HG03520 (cell line): ENCODE measurements around the gene ARHGAP26.
"Not testable (repeated sequence)": the region's sequence is repeated elsewhere in the genome, so short reads cannot be mapped to it uniquely, and the experiment has no call there.

Source experiments
- ATAC-seq: cut with Tn5 transposase; IDR thresholded peaks from one replicate; pipeline ENCODE4 v1.9.1; 2021; ENCODE audit warnings: mild to moderate bottlenecking, moderate library complexity; ENCODE audit not compliant: unreplicated experiment

The ARHGAP26 gene

DNA sequence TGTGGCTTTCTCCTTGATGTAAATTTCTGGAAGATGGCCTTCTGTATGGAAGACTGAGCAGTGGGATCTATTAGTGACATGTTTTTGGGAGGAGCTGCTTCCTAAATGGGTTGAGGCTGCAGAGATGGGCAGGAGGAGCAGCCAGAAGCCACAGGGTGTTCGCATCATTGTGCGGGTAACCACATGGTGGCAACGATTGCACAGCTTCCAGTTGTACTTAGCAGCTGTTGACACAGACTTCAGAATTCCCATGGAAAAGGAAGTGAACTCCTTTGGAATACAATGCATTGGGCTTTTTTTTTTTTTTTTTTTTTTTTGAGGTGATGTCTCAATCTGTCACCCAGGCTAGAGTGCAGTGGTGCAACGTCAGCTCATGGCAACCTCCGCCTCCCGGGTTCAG, 336.0 kb downstream of the ARHGAP26 start:
- no peak for ATAC-seq

DNA sequence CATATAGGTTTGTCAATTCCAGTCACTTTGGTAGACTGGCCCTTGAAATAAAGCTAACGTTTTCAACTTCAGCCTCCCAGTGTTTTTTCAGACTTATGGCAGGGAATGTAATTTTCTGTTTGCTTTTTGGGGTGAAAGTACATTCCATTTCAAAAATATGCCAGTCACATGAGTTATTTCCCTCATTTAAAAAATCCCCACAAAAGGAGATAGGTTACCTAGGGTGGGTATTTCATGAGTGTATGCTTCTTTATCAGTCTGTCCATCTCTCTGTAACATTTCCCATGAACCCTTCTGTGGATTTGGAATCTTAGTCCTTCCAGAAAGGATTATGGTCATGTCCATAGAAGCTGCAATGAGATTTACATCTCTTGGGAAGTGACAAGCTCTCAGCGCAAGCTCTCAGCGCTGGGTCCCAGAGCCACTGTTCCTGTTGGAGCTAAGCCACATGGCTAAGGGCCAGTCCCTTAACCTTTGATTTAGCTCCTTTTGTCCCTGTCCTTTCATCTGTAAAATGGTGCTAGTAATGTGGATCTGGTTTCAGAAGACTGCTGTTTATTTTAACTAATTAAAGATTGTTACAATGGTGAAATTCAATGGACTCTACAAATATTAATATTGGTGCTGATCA, 338.4 kb downstream of the ARHGAP26 start:
- no peak for ATAC-seq

DNA sequence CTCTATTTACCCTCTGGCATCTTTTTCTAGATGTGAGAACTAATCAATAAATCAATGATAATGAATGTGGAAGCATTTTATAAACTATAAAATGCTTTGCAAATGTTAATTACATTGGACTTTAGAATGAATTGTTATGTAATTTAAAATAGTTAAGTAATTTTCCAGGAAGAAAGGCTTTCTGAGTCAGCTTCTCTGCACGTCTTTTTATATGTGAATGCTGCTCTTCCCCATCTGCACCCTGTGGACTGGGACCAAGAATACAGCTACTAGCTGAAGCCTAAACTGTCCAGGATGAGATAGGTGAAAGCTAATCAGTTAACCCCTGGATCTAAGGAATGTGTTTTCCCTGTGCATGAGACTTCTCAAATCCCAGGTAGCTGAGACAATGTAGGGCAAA, 340.4 kb downstream of the ARHGAP26 start:
- no peak for ATAC-seq

DNA sequence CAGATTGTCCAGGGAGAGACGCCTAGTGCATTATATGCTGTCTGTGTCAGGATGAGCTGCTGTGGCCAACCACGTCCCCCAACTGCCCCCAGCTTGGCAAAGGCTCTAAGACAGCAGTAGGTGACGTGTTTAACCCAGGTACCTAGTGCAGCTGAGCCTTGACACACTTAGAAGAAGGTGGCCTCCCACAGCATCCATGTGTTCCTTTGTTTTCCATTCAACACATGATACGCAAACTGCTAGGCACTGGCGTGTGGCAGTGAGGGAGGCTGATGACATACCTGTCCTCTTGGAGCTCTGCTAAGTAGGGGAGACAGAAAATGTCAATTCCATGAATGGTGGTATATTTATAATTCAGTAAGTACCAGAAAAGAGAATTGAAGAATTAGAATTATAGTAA, 341.6 kb downstream of the ARHGAP26 start:
- no peak for ATAC-seq

DNA sequence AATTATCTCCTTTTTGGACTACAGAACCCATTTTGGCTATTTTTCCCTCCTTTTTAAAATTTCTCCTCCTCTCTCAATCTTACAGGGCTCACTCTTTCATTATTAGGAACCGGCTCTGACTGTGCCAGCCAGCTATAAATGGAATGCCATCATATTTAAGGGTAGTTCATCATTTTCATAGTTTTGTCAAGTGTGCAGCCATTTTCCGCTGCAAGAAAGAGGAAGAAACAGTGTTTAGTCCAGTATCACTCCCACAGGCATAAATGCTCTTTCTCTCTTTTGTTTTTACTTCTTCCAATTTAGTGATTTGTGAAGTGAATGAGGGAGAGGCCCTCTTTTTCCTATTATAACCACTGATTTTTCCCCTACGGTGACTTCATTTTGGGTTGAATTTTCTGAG, 343.3 kb downstream of the ARHGAP26 start:
- no peak for ATAC-seq

DNA sequence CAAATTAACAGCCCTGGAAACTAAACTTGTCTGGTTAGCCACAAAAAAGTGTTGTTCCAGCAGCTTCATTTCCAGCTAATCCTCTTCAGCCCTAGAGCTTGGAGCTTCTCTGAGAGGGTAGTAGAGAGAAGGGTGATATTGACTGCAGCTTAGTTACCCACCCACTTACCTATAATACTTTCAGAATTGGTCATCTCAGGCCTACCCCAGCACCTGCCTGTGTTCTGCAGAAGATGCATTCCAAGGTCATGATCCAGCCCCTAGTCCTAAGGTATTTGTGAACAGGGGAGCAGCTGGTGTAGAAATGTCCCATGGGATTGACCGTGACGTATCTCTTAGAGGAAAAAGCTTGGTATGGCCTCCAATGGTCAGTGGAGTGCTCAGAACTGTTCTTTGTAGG, 344.3 kb downstream of the ARHGAP26 start:
- ATAC-seq = no peak

DNA sequence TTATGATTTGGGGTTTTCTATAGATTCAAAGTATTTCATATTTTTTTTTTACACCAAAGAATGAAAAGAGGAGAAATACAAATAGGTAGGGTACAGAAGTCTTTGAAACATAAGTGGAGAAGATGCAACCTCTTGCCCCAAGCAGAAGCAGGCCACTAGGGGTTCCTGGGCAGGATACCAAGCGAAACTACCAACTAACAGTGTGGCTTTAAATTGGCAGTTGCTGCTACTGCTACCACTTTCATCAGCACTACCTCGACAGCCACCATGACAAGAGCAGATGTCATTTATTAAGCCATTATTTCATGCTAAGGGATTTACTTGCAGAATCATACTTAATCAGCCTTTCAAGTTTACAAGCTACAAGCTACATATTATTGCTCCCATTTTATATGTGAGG, 345.2 kb downstream of the ARHGAP26 start:
- no peak for ATAC-seq

DNA sequence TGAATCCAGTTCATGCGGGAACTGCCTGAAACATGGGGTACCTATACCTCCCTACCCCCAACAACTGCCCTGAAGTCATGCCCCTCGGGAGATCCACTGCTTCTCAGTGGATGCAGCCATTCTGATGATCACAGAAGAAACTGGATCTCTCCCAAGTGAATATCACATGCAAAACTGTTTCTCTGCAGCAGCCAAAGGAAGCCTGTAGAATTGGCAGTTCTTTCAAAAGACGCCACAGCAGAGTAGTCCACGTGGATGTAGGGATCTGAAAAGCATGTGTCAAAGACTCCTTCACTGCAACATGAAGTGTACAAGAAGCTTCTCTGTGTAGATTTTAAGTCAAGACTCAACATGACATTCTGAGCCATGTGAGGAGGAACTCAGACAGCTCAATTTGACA, 346.6 kb downstream of the ARHGAP26 start:
- ATAC-seq = no peak

DNA sequence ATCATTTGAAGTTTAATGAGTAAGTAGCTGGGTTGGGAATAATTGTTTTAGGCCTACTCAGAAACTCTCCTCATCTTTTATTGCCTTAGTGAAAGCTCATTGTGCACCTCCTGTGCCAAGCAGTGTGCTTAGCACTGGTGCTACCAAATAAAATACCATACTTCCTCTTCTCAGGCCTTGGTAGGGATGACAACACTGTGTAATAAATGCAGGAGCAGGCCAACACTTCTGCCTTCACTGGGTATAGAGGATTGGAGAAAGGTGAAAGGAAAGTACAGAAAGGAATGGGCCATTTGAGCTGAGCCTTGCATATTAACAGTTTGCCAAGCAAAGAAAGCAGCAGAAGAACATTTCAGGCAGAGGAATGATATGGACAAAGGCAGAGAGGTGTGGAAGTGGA, 347.6 kb downstream of the ARHGAP26 start:
- no peak for ATAC-seq

DNA sequence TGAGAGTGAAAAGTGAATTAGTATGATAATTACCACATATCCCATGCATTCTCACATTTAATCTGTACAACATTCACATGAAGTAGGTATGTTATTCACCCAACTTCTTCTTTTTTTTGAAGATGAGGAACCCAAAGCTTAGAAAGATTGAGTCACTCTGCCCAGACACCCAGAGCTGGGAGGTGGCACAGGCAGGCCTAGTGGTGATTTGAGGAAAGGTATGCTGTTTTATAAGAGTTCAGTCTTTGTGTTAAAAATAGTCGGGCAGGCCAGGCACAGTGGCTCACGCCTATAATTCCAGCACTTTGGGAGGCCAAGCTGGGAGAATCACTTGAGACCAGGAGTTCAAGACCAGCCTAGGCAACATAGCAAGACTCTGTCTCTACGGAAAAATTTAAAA, 348.0 kb downstream of the ARHGAP26 start:
- no peak for ATAC-seq

DNA sequence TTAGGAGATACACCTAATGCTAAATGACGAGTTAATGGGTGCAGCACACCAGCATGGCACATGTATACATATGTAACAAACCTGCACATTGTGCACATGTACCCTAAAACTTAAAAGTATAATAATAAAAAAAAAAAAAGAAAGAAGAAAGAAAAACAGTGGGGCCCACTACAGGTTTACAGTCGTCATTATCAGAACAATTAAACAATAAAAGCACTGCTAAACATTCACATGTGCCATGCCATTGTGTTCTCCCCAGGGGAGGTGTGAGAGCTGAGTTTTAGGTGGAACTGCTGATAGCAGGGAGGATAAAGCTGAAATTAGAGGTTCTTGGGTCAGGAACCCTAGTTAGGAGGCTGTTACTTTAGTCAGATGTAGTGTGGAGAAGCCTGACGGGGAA, 348.6 kb downstream of the ARHGAP26 start:
- ATAC-seq = not testable (repeated sequence)

DNA sequence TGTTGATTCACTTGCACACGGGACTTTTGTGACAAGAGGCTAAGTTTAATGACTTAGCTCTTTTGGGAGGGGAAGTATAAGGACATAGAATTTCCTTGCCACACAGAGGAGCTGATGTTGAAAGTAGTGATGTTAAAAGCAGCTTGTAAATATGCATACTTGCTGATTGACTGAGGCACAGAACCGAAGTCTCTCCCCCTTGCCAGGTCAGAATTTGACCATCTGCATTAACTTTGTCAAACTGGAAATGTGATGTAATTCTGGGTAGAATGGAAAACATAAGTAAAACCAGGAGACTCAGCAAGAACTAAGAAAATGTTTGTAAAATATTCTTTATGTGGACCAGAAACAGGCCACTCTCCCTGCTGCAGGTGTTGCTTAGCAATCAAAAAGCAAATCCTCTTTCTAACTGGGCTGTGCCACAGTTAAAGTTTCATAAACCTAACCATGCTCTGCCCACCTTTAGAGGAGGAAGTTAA, 349.2 kb downstream of the ARHGAP26 start:
- no peak for ATAC-seq

DNA sequence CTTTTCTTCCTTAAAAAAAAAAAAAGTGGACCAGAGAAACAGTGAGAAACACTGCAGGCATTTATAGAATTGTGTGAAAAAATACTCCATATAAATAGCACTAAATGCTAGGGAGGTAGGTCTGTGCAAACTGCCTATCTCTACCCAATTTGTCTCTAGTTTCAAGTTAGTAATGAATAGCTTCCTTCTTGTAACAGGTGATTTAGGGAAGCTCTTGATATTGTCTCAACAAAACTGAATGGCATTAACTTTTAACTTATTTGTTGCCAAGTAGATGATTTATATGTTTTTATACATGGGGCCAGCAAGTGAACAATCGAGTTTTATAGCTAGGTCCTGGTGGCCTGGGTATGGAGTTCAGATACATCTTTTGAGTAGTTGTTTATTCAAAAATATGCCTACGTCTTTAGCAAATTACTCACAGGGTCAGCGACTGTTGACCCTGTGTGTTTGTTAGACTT, 349.7 kb downstream of the ARHGAP26 start:
- no peak for ATAC-seq

DNA sequence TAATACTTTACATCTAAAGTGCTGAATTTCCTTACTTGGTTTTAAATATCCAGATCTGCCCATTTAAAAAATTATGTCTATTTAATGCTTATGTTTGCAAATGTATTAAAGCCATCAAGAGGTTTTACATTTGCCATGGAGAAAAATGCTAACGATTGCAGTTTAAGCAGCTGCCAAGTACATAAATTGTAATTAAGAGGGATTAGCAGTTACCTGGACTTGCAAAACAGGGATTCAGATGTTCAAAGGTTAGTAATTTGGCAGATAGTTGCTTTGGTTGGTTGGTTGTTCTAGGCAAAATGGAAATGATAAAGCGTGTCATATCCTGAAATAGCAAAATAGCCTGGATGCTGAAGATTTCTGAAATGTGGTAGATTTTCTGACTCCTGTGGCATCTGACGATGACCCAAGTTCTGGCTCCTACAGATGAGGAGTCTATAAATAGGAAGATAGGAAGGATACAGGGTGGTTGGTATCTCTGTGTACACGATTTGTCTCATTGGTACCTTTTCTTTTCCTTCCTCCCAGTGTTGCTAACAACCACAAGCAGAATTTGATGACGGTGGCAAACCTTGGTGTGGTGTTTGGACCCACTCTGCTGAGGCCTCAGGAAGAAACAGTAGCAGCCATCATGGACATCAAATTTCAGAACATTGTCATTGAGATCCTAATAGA, 350.4 kb downstream of the ARHGAP26 start:
- no peak for ATAC-seq

DNA sequence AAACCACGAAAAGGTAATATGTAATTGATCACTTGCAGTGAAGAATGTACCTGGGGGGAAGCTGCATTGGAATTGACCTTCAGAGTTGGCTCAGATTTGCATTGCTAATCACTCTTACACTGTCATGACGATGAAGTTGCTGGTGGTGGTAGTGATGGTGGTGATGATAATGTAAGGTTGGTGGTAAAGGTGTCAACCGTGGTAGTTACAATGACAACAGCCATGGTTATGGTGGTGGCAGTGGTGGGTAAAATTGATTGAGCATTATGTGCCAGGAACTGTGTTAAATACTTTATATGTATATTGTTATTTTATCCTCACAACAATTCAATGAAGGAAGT, 350.9 kb downstream of the ARHGAP26 start:
- ATAC-seq = no peak

DNA sequence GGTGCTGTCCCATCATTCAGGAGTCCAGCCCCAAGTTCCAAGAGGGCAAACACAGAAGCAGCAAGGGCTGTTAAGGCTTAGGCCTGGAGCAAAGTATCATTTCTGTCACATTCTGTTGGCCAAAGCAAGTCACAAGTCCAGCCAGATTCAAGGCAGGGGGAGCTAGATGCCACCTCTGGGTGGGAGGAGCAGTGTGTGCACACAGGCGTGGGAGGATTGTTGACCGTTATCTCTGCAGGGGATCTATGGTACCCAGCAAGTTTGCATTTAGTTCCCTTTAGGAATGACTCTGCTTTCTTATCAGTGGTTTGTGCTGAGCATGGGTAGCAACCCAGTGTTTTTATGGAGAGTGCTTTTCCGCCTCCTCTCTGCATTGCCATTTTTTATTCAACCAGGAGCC, 354.4 kb downstream of the ARHGAP26 start:
- ATAC-seq = no peak

DNA sequence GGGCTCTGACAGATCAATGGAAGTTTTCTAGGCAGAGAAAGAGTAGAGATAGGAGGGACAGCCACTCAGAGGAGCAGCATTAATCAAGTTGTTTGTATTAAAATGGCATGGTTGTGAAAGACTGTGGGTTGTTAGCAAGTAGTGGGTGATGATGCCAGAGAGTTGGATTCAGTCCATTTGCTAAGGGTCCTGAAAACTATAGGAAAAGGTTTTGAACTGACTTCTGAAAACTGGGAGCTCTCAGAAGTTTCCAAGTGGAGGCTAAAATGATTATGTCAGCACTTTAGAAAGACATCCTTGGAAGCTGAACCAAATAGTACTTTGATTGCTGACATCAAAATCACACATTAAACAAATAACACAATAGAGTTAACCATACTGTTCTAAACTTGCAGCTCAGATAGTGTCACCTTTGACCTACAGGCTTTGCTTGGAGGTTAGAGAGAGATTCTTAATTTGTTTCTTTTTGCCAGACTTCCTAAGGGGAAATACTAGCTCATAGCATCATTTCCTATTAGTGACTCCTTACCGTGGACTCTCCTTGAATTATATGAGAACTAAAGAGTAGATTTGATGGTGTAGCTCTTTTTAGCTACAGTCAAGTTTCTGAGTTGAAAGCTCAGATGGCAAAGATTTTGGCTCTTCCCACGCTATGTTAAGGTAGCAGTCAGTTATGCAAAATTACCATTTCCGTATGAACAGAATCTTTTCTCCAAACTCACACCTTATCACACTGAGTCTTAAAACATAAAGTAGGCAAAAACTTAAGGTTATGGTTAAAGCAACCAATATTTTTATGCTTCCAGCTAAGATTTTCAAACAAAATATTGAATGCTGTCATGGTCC, 356.2 kb downstream of the ARHGAP26 start:
- ATAC-seq = no peak

DNA sequence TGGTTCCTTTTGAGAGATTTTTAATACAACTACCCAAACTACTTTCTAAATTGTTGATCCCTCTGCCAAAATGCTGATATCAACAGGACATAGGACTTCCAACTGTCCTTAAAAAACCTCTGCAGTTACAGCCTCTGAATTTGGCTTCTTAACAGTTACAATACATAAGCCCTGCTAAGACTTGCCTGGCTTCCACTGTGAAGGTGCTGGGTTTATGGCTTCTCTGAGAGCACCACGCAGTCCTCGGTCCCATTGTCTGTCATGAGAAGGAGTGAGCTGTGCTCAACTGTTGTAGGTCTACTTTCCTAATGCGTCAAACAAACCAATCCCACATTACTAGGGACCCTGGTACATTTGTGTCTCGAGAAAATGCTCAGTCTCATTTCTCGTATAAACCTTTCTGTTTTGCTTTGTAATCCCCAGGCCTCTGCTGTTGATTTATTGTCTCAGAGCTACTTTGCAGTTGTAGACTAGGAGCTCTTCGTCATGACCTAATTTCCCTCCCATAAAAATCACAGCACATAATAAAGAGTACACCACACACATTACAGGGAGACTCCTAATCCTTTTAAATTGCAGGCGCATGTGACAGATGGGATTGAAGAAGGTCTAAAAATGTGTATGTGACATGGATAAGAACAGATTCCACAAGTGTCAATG, 358.4 kb downstream of the ARHGAP26 start:
- no peak for ATAC-seq

DNA sequence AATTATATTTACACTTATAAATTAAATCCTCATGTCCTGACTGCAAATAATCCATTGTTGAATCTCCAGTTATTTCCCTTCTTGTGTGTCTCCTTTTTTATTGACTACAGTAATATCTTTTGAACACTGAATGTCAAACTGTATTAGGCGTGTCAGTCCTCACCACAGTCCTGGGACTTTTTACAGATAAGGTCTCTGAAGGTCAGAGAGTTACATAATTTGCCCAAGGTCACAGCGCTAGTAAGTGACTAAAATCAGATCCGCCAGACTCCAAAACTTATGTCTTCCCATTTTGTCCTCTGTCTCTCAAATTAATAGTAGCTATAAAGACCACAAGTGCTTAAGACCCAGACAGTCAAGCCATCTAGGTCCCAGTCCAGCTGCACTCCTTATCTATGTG, 359.0 kb downstream of the ARHGAP26 start:
- ATAC-seq = no peak

DNA sequence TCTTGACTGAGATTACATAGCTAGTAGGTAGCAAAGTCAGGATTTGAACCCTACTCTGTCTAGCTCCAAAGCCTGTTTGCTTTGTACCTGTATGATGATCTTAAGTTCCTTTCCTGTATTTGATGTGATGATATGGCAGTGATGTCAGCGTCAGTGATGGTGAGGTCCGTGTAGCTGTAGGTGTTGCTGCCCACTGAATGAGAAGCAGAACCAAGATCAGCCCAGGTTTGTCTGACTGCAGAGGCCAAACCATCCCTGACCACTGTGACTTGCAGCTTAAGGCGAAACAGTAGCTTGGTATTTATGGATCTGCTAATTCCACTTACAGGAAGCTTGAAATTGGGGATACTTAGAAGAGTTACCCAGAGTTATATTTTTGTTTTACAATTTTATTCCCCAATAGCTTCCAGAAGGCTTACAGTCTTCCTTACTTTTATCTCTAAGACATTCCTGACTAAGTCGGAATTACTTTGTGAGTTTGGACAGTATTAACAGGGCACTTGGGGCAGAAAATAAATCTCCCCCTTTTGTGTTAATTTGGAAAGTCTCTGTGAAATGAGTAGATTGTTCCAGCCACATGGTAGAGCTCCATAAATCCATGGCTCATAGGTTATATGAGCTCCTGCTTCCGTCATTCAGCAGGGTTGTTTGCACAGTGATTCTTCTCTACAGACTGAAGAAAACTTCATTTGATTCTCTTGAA, 359.9 kb downstream of the ARHGAP26 start:
- ATAC-seq = no peak
